GM21381 (cell line): Measurements from ENCODE around the gene DRC3.
A peak's percentile ranks its signal among the peaks of the same experiment; 100 is the strongest.

Experiments
- ATAC-seq: cut with Tn5 transposase; IDR thresholded peaks from one replicate; pipeline ENCODE4 v1.9.1; 2021; ENCODE audit warnings: mild to moderate bottlenecking, moderate library complexity; ENCODE audit not compliant: unreplicated experiment

The DRC3 gene

GRCh38 chr17:18017958-18018357, 45.3 kb downstream of the DRC3 start:
- ATAC-seq, result no peak

- ATAC-seq, result no peak
These were observed 45.8 kb downstream of the DRC3 start for GRCh38 chr17:18018411-18018921.

GRCh38 chr17:18019838-18020154, 47.1 kb downstream of the DRC3 start:
- ATAC-seq, result no peak

GRCh38 chr17:18020971-18021370, 48.3 kb downstream of the DRC3 start:
- ATAC-seq, result no peak

- ATAC-seq, result no peak
These were observed 48.7 kb downstream of the DRC3 start for GRCh38 chr17:18021372-18021771.

GRCh38 chr17:18025241-18025944, 52.7 kb downstream of the DRC3 start:
- peak; percentile 86 for ATAC-seq

GRCh38 chr17:18025945-18026776, 53.5 kb downstream of the DRC3 start:
- ATAC-seq, result peak; percentile 17

GRCh38 chr17:18027280-18027679, 54.6 kb downstream of the DRC3 start:
- no peak for ATAC-seq

- ATAC-seq, result no peak
These were observed 55.7 kb downstream of the DRC3 start for GRCh38 chr17:18028114-18028951.

GRCh38 chr17:18028952-18029540, 56.4 kb downstream of the DRC3 start:
- no peak for ATAC-seq

GRCh38 chr17:18031955-18032354, 59.3 kb downstream of the DRC3 start:
- no peak for ATAC-seq

- ATAC-seq, result peak; percentile 54
These were observed 60.9 kb downstream of the DRC3 start for GRCh38 chr17:18033442-18034099.

- ATAC-seq, result no peak
These were observed 63.0 kb downstream of the DRC3 start for GRCh38 chr17:18035704-18036103.

- no peak for ATAC-seq
These were observed 64.8 kb downstream of the DRC3 start for GRCh38 chr17:18037486-18037885.

GRCh38 chr17:18038149-18038850, 65.6 kb downstream of the DRC3 start:
- no peak for ATAC-seq

GRCh38 chr17:18038861-18039534, 66.3 kb downstream of the DRC3 start, which contains the start of the genes ATPAF2 and GID4:
Gene ATPAF2 (minus strand): TSS chr17:18039168. CDS start chr17:18039013, 155 bp downstream.
Gene GID4 (plus strand): TSS chr17:18039408. CDS start chr17:18039465, 57 bp downstream.
- ATAC-seq, result peak; percentile 86

GRCh38 chr17:18039535-18040260, 67.0 kb downstream of the DRC3 start:
- ATAC-seq, result peak; percentile 32

- no peak for ATAC-seq
These were observed 67.7 kb downstream of the DRC3 start for GRCh38 chr17:18040261-18040858.
